Motor neuron (in vitro differentiated cells): ENCODE data around the gene KCNA3. TPM values are rescaled to one million over a fixed set of nuclear protein-coding genes. Genes with fewer than 3 reads are reported as not detected.
"Not testable (repeated sequence)": the region's sequence is repeated elsewhere in the genome, so short reads cannot be mapped to it uniquely, and the experiment has no call there.

ENCODE experiments used
- ATAC-seq, 8 experiments: fragments of 200-7000 bp; cut with Tn5 transposase; replicated peaks in 6 of 8; 2 replicates each; pipeline ENCODE4 v1.8.0; 2021; ENCODE audit warnings: mild to moderate bottlenecking in 8 of 8, moderate library complexity in 8 of 8
- H3K27ac ChIP-seq, 2 donors: fragments of 250-450 bp; sonication (Bioruptor Pico); 2 replicates each; pipeline ENCODE4 v1.9.0; 2021; ENCODE audit warnings: antibody characterized with exemption in 2 of 2, mild to moderate bottlenecking in 2 of 2, moderate library complexity in 1 of 2
- H3K4me1 ChIP-seq, 2 donors: fragments of 250-450 bp; sonication (Bioruptor Pico); replicated peaks in 1 of 2; 2 replicates each; pipeline ENCODE4 v1.6.1; 2021; ENCODE audit warnings: antibody characterized with exemption in 2 of 2, mild to moderate bottlenecking in 2 of 2, moderate library complexity in 1 of 2
- H3K4me3 ChIP-seq, 5 donors: fragments of 250-450 bp; sonication (Bioruptor Pico); 2 replicates each; pipeline ENCODE4 v1.9.0; 2021; ENCODE audit warnings: antibody characterized with exemption in 5 of 5, mild to moderate bottlenecking in 5 of 5, moderate library complexity in 4 of 5
- WGBS, 10 experiments: fragments of 450-650 bp; shearing (Covaris generic); methylation state at CpG; one replicate each; pipeline ENCODE4 v1.0.0; 2022; 5-methylcytosine and 5-hydroxymethylcytosine counted together
- in situ Hi-C, 9 experiments: fragments of 400-800 bp; cut with MboI; loops; one replicate each; pipeline ENCODE4 v1.15.0; 2021; ENCODE audit warnings: low sequenced_read_pairs in 9 of 9, low pct_unique_long_range_greater_than_20kb in 2 of 9; ENCODE audit not compliant: unreplicated experiment in 9 of 9
- total RNA-seq, 8 experiments: library from RNA; unstranded; fragments of 300-600 nt; gene quantifications; 2 replicates each; pipeline versions ENCODE4 v1.2.3 to v1.2.4, GENCODE V29; 2022

The KCNA3 gene
- total RNA-seq, 8 experiments from 2014 or later: 0.10 to 4.3 (median 3.8) TPM; not detected in 2

- peaks cover 16 to 30% of the 10 kb centered on the region in 2 donors for H3K4me1 ChIP-seq
- in situ Hi-C loops: no loop called here
- no peak for ATAC-seq
- peak overlapping the region; percentile 45 to 65 (median 58) for H3K4me3 ChIP-seq
- H3K27ac ChIP-seq: no peak overlapping the region
- WGBS, 10 experiments: 23 to 100% (median 60%) methylated on average over 1 to 27 of the region's 51 CpGs; no CpG with 5 or more reads in 3 of the 10 experiments
Measured at GRCh38 chr1:110673805-110674336, 869 bp downstream of the KCNA3 start.

- 65 to 100% (median 74%) methylated on average over 1 to 24 of the region's 25 CpGs; no CpG with 5 or more reads in 2 of the 10 experiments for WGBS, 10 experiments
- H3K4me3 ChIP-seq: peak overlapping the region in 4 of 5 donors; percentile 45 to 65 (median 61)
Measured at GRCh38 chr1:110673197-110673701, 1.5 kb downstream of the KCNA3 start.

GRCh38 chr1:110672753-110673108, 2.0 kb downstream of the KCNA3 start:
- no peak overlapping the region for H3K27ac ChIP-seq
- ATAC-seq: peak in 2 of 8 experiments; percentile 37 to 43
- 7 to 100% (median 50%) methylated on average over 2 to 4 of the region's 4 CpGs for WGBS, 10 experiments

More at GRCh38 chr1:110673197-110673701, 1.5 kb downstream of the KCNA3 start:
- H3K4me1 ChIP-seq: peaks cover 20 to 30% of the 10 kb centered on the region in 2 donors
- in situ Hi-C loops: no loop called here
- no peak overlapping the region for H3K27ac ChIP-seq
- no peak for ATAC-seq

GRCh38 chr1:110672001-110672752, 2.6 kb downstream of the KCNA3 start:
- H3K27ac ChIP-seq: no peak overlapping the region
- WGBS, 10 experiments: 3 to 52% (median 13%) methylated on average over 2 to 12 of the region's 12 CpGs
- ATAC-seq: peak in 7 of 8 experiments; percentile 32 to 65 (median 42)
- in situ Hi-C loops: no loop called here
- peaks cover 20 to 30% of the 10 kb centered on the region in 2 donors for H3K4me1 ChIP-seq
- H3K4me3 ChIP-seq: peak overlapping the region in 4 of 5 donors; percentile 16 to 65 (median 61)

More at GRCh38 chr1:110672753-110673108, 2.0 kb downstream of the KCNA3 start:
- in situ Hi-C loops: no loop called here
- Histone ChIP-seq H3K4me1 (peaks cover 20 to 30% of the 10 kb centered on the region in 2 donors), H3K4me3 (peak overlapping the region in 3 of 5 donors; percentile 58 to 65 (median 64))

GRCh38 chr1:110671361-110671760, 3.4 kb downstream of the KCNA3 start:
- peak overlapping the region in 4 of 5 donors; percentile 16 to 65 (median 61) for H3K4me3 ChIP-seq

DNA sequence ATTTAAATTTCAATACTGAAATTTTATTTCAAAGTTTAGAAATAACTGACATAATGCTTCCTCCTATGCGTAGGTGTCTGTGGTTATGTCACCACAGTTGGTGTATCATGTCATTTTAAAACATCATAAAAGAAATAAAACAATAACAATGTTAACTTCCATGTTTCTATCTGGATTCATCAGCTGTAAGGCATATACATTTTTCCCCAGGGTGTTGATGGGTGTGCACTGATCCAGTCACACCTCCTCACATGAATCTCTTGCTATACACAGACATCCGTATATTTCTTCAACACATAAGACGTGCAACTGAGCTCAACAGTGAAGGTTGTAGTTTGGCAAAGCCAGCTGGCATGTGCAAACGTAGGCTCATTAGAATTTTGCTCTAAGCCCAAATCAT, 6.2 kb downstream of the KCNA3 start:
- Histone ChIP-seq H3K4me3 (peak overlapping the region in 1 of 5 donors; percentile 58), H3K4me1 (peaks cover 20% of the 10 kb centered on the region in 2 donors), H3K27ac (no peak overlapping the region)
- ATAC-seq: no peak
- WGBS, 10 experiments: 6 to 93% (median 68%) methylated on average over 2 to 4 of the region's 4 CpGs; no CpG with 5 or more reads in 1 of the 10 experiments
- in situ Hi-C loops: no loop called here

More at GRCh38 chr1:110671361-110671760, 3.4 kb downstream of the KCNA3 start:
- WGBS, 10 experiments: 0 to 43% (median 34%) methylated on average over 2 of the region's 2 CpGs
- Histone ChIP-seq H3K4me1 (peaks cover 20 to 30% of the 10 kb centered on the region in 2 donors), H3K27ac (no peak overlapping the region)
- in situ Hi-C loops: no loop called here
- no peak for ATAC-seq

GRCh38 chr1:110667776-110668175, 7.0 kb downstream of the KCNA3 start:
- Histone ChIP-seq H3K4me1 (peaks cover 14 to 18% of the 10 kb centered on the region in 2 donors), H3K4me3 (no peak overlapping the region), H3K27ac (no peak overlapping the region)
- in situ Hi-C loops: no loop called here
- WGBS, 10 experiments: 0 to 100% (median 80%) methylated on average over 1 to 2 of the region's 2 CpGs; no CpG with 5 or more reads in 1 of the 10 experiments
- no peak for ATAC-seq

GRCh38 chr1:110663241-110663640, 11.5 kb downstream of the KCNA3 start:
- Histone ChIP-seq H3K4me3 (no peak overlapping the region), H3K27ac (no peak overlapping the region), H3K4me1 (no peaks in the 10 kb centered on the region)
- ATAC-seq: peak in 2 of 8 experiments; percentile 60 to 63
- in situ Hi-C loops: no loop called here
- 4 to 100% (median 60%) methylated on average over 1 to 2 of the region's 2 CpGs for WGBS, 10 experiments

DNA sequence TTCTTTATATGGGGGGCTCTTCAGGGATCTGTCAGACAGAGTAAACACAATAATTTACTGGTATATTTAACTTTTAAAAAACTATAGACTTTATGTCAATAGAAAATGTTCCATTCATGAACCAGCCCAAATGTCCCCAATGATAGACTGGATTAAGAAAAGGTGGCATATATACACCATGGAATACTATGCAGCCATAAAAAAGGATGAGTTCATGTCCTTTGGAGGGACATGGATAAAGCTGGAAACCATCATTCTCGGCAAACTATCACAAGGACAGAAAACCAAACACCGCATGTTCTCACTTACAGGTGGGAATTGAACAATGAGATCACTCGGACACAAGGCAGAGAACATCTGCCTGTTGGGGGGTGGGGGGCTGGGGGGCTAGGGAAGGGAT, 15.2 kb downstream of the KCNA3 start:
- H3K4me3 ChIP-seq, H3K4me1 ChIP-seq, in situ Hi-C loops, ATAC-seq, H3K27ac ChIP-seq: not testable (repeated sequence)
- 10 to 100% (median 90%) methylated on average over 1 to 3 of the region's 3 CpGs; no CpG with 5 or more reads in 5 of the 10 experiments for WGBS, 10 experiments

DNA sequence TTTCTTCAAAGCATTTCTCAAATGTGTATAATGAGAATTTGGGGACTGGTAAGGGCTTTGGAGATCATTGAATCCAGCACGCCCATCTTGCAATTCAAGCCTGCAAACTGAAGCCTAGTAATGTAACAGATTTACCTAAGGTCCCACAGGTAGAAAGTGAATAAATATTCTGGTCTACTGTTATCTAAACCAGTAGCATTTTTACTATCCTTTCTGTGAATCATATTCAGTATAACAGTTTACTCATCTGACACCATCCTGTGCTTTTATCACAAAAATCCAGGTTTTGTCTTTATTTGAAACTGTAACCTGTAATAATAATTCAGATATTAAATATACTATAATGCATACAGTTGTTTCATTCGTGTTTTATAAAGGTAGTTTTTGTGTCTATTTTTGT, 17.4 kb downstream of the KCNA3 start:
- 0 to 100% (median 65%) methylated on average over 1 to 2 of the region's 2 CpGs; no CpG with 5 or more reads in 1 of the 10 experiments for WGBS, 10 experiments
- no peak overlapping the region for H3K4me3 ChIP-seq
- in situ Hi-C loops: no loop called here
- ATAC-seq: no peak
- H3K4me1 ChIP-seq: no peaks in the 10 kb centered on the region
- no peak overlapping the region for H3K27ac ChIP-seq

GRCh38 chr1:110650609-110651008, 24.1 kb downstream of the KCNA3 start:
- H3K4me1 ChIP-seq: no peaks in the 10 kb centered on the region
- 0 to 86% (median 70%) methylated on average over 1 to 2 of the region's 2 CpGs; no CpG with 5 or more reads in 1 of the 10 experiments for WGBS, 10 experiments
- no peak overlapping the region for H3K4me3 ChIP-seq
- ATAC-seq: no peak
- H3K27ac ChIP-seq: no peak overlapping the region
- in situ Hi-C loops: no loop called here

- Histone ChIP-seq H3K4me3 (no peak overlapping the region), H3K4me1 (peaks cover 9 to 10% of the 10 kb centered on the region in 2 donors), H3K27ac (no peak overlapping the region)
- 0 to 71% (median 32%) methylated on average over 1 to 2 of the region's 2 CpGs for WGBS, 10 experiments
- in situ Hi-C loops: loop anchor here in 2 of 9 experiments (10.0 to 25.0 kb wide), 2 partner anchors 96 to 114 kb away; no protein-coding TSS in a partner anchor
- ATAC-seq: peak in 2 of 8 experiments; percentile 85 to 88
Measured at GRCh38 chr1:110648417-110648816, 26.3 kb downstream of the KCNA3 start.
